H1 (cell line): ENCODE results near the gene MAP1LC3C. TPM values are rescaled to one million over a fixed set of nuclear protein-coding genes. Genes with fewer than 3 reads are reported as not detected.

Source experiments
- BCL11A ChIP-seq, 2 experiments: IDR thresholded peaks; one replicate each; pipeline ENCODE4 v1.6.1; 2011; ENCODE audit warnings: low read depth in 2 of 2, low read length in 2 of 2, mild to moderate bottlenecking in 2 of 2
- RAD21 ChIP-seq, 2 experiments: IDR thresholded peaks in 1 of 2; conservative IDR thresholded peaks in 1 of 2; 2 replicates each; pipeline ENCODE4 v1.6.1; 2011; ENCODE audit warnings: low read depth in 2 of 2, low read length in 2 of 2, improper control_type of control experiment in 1 of 2, inconsistent platforms in 1 of 2, mild to moderate bottlenecking in 1 of 2, moderate library complexity in 1 of 2
- polyA plus RNA-seq, 7 experiments: library from polyadenylated mRNA; depleted of rRNA in 3 of 7; stranded (reverse) in 5 of 7; unstranded in 2 of 7; fragments of >200 nt in 5 of 7; fragments of 200-250 nt in 2 of 7; gene quantifications; 1 replicate in 5 of 7; 2 replicates in 1 of 7; 4 replicates in 1 of 7; pipeline versions ENCODE4 v1.2.1 to v1.2.3, GENCODE V29; 2011 to 2013; ENCODE audit warnings: missing spikeins in 2 of 7, mixed read lengths in 2 of 7
- total RNA-seq: library from RNA; stranded (reverse); fragmentation: NEBNext Ultra II Directional; extraction: Animal tissue kit (Norgen Biotek cat#: 25700); gene quantifications from 2 replicates; pipeline ENCODE4 v1.2.1, GENCODE V29; 2021

MAP1LC3C gene
- total and polyA plus RNA-seq, 2 of the 8 experiments (the other 6 are each of a cell fraction or from before 2014, with no cell fraction given), result 1.7 to 3.2 TPM

DNA sequence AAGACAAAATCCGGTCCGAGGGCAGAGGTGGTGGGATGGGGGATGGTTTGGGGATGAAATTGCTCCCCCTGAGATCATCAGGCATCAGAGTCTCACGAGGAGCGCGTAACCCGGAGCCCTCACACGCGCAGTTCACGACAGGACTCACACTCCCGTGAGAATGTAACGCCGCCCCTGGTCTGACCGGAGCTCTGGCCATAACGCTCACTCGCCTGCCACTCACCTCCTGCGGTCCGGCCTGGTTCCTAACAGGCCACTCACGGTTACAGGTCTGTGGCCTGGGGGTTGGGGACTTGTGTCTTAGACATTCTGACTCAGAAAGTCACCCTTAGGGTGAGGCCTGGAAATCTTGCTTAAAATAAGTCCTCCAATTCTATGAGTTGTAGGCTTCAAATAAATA is 19.8 kb downstream of the MAP1LC3C start (continued):
- no peak for TF ChIP-seq RAD21 (IDR thresholded peaks at IDR 0.05 in 1 of 2, conservative IDR thresholded peaks at IDR 0.05 in 1 of 2; ENCODE audit: low read depth in 2 of 2, low read length in 2 of 2)
- no peak for TF ChIP-seq BCL11A (IDR thresholded peaks at IDR 0.05; ENCODE audit: low read depth in 2 of 2, low read length in 2 of 2)
